Activated gamma-delta T cell (primary cell): ENCODE data around the gene TIMM17A.

Experiments used
- DNase-seq: peaks from one replicate; lab custom pipeline; 2025; lab: John Stamatoyannopoulos, UW
- total RNA-seq, 2 donors: gene quantifications; one replicate each; lab custom pipeline; 2026; lab: John Stamatoyannopoulos, UW

Gene TIMM17A
- 41.6 to 44.9 reads per million in 2 donors for total RNA-seq

DNA sequence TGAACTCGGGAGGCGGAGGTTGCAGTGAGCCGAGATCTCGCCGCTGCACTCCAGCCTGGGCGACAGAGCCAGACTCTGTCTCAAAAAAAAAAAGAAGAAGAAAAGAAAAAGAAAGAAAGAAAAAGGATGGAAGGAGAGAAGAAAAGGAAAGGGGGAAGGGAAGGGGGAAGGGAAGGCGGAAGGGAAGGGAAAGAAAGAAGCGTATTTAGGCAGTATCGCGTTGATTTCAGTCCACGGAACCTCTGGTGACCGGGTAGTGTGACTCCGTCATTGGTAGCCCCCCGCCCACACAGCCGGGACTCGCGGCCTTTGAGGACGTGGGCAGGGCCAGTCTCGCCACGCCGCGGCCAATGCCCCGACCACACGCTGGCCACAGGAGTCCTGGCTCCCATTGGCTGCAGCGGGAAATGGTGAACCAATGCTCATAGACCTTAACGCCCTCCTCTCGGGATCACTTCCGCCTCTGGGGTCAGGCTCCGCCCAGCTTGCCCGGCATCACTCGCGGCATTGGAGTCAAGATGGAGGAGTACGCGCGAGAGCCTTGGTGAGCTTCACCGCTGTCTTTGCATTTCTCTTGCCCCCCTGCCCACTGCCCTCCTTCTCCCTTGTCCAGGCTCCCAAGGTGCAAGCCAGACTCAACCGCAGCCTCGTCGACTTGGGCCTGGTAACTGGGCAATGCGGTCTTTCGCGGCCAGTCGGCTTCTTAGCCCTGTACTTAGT is at the start of gene TIMM17A:
Gene TIMM17A, plus strand, starts transcription at position 495 of the 720 bp plus-strand sequence. Its CDS starts 24 bp downstream, at position 519.
- DNase-seq, result peak; percentile 82

DNA sequence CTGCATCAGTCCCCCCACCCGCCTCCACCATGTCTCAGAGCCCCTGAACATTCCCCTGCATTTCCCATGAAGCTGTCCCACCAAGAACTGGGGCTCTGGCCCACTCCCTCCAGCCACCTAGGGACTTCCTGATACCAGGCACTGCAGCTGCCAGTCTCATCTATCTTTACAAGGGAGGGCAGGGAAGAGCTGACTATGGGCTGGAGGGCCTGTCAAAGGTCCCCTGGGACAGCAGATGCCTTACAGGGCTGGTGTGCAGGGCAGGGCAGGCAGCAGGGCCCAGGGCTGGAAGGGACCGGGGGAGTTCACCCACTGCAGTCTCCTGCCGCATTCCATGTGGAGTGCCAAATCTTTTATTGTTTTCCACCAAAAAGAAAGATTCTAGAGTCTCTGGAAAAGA is 49.0 kb upstream of the TIMM17A start:
- no peak for DNase-seq

DNA sequence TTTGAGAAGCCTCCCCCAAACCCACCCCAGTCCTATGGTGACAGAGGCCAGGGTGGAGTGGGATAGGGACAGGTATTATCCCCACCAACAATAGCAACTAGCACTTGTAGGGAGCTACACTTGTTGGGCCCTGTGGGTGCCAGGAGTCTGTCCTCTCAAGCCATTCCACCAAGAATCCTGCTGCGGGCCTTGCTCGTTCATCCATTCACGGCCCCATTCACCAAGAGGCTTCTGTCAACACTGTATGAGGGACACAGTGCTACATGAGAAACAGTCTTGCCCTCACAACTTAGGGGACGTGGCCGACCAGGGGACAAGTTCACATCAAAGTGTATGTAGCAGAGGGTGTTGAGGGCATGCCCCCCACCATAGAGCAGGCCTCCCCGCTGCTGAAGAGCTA is 47.7 kb upstream of the TIMM17A start:
- DNase-seq, result no peak

DNA sequence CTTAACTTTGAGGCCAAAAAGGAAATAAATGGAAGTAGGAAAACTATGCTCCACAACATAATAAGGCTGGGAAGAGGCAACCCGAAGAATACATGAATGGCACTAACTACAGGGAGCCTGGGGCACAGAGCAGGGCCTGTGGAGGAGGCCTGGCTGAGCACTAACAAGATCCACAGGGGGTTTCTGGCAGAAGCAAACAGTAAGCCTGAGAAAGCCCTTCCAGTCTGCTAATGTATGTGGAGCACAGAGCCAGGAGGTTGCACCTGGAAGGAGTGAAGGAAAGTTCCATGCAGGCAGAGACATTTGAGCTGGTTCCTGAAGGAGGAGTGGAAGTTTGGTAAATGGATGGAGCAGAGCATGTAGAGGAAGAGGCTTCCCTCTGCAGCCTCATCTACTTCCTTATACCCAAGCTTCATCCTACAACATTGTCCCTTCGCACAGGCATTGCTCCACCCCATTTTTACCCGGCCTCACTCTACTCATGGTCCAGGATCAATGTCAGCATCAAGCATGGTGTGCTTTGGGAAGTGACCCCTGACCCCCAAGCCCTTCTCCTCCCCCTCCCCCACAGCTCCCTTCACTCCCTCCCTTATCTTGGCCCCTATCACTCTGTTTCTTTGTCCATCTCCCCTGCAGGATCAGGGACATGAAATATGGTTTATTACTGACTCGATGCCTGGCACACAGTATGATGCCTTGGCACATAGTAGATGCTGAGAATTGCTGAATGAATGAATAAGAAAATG is 43.3 kb upstream of the TIMM17A start:
- DNase-seq, result no peak

DNA sequence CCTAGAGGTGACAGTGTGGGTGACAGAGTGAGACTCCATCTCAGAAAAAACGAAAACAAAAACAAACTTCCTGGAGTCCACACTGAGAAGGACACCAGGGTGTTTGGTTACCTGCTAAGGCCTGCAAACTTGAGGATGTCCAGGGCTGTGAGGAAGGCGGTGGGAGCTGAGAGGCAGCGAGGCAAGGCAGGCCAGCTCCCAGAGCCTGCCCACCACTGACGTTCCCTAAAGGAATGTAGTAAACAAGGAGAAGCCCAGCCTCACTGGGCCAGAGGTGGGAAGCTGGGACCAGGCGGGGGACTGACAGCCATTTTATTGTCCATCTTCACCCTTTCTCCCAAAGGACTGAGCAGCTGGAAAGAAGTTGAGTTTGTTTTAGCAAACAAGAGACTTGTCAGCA is 42.5 kb upstream of the TIMM17A start:
- DNase-seq, result no peak

DNA sequence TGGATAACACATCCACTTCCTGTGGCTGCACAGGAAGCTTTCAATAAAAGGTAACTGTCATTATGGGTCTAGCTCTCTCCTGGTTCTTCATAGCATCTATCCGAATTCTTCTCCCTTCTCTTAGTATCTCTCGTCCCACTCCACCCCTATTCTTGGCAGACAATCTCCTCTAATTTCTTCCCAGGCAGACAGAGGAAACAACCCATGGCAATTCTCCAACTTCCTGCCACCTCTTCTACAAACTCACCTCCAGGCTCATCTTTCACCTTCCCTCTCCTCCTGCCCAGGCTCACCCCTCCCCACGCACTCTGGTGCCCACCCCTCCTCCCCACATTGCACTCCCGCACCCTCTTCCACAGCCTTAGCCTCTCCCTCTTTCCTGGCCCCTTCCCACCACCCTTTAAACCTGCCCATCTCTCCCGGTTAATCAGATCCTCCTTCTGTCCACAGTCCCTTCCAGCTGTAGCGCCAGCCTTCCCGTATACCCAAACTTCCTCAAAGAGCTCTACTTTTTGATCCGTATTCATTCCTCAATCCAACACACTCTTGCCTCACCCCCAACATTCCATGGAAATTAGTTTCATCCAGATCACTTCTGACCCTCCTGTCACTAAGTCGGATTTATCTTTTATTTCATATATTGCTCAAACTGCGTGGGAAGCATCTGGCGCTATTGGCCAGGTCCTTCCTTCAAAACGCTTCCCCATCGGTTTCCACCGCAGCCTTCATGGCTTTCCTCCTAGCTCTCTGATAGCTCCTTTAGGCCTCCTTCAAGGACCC is 40.7 kb upstream of the TIMM17A start:
- DNase-seq, result no peak

DNA sequence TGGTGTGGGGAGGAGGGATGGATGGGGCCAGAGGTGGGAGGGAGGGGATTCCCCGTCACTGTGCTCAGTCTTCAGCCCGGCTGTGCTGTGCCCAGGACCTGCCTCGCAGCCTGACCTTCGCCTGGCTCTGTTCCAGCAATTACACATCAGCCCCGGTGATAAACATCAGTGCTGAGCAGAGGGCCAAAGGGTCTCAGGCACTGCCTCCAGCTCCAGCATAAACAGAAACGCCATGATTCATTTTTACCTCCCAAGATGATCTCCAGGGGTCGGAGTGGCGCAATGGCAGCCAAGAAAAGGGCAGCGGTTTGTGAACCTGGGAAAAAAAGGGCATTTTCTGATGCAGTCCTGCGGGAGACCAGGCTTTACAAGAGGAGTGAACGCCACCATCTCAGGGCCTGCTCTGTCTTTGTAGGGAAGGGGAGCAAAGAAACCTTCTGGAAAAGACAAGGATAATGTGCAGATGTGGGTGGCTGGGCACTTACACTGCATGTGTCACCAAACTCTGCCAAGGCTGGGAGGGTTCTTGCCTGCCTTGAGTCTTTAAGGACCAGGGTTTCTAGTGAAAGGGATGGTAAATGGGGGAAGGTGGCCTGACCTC is 38.6 kb upstream of the TIMM17A start:
- DNase-seq, result no peak

DNA sequence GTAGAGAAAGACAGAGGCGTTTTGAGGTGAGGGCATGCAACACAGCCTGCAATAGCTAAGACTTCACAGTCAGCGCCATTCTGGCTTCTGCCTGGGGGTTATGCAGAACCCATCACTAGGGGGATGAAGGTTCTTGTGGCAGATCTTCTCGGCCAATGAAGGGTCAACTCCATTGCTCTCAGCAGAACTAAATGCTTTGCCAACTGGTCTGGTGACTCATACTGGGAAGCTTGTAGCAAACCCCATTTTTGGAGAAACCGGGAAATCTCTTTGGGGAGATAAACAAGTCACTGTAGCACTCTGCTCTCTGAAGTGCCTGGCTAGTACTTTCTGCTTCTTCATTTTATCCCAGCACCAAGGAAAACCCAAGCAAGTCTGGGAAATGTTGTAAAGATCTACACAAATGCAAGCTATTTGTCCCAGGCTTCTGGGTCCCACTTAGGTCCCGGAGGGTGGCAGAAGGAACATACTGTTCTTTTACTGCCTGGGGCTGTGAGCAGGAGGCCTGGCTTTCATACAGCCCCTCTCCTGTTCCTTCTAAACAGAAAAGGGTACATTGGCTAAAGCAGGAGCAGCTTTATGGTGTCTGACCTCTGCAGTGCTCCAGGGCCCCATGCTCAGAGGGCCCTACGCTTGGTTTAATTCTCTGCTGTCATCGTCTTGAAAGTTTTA is 37.8 kb upstream of the TIMM17A start:
- DNase-seq, result no peak

DNA sequence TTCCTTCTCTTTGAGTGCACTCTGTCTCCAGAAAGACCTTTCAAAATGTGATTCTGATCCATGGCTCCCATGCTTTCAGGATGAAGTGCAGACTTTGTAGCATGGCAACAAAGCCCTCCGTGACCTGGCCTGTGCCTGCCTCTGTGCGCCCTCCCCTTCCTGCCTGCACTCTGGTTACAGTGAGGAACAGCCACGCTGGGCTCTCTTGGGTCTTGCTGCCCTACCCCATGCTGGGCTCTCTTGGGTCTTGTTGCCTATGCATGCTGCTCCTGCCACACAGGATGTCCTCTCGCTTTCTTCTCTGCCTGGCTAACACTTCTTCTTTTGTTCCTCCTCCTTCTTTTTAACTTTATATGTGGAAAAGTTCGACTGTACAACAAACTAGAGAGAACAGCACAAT is 37.0 kb upstream of the TIMM17A start:
- DNase-seq, result no peak

DNA sequence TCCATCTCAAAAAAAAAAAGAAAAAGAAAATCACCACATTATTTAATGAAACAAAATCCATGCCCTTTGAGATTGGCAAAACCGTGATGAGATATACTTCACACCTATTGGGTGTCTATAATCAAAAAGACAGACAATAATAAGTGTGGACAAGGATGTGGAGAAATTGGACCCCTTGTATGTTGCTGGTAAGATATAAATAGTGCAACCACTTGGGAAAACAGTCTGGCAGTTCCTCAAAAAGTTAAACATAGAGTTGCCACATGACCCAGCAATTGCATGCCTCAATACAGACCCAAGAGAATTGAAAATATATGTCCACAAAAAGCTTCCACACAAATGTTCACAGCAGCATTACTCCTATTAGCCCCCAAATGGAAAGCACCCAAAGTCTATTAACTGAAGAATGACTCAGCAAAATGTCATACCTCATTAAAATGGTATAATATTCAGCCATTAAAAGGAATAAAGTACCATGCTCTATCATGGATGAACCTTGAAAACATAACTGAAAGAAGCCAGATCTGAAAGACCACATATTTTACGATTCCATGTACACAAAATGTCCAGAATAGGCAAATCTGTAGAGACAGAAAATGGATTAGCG is 33.2 kb upstream of the TIMM17A start:
- no peak for DNase-seq

DNA sequence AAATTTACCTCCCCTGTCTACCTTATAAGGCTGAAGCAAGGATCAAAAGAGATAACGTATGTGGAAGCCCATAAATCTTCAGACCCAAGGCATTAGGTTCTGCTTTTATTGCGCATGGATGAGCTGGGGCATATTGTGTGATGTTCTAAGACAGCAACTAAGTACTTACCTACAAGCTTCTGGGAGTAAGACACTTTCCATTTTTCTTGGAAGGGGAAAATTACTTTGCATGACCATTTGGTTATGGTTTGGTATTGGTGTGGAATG is 30.1 kb upstream of the TIMM17A start:
- no peak for DNase-seq

DNA sequence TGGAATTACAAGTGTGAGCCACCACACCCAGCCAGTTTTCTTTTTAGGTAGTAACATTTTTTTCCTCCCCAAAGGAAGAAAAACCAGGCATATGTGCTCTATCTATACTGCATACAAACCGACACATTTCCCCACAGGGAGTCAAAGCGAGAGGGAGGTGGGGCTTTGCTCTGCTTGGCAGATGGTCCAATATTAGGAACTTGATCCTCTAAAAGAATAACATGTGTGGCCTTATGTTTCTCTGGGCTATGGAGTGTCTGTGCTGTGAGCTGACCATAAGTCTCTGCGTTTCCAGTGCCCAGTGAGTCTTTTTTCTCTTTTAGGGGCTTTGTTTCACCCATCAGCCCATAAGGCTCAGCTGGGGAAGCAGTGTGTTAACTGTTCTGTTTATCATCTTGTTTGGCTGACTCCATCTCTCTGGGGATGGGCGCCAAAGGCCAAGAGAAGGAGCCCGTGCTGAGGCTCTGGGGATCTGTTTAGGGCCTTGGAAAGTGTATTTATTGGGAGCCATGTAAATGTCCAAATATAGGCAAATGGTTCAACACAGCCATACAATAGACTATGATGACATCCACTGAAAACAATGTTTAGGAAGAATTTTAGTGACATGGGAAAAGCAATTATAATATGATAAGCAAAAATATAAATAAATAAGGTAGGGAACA is 29.2 kb upstream of the TIMM17A start:
- no peak for DNase-seq

DNA sequence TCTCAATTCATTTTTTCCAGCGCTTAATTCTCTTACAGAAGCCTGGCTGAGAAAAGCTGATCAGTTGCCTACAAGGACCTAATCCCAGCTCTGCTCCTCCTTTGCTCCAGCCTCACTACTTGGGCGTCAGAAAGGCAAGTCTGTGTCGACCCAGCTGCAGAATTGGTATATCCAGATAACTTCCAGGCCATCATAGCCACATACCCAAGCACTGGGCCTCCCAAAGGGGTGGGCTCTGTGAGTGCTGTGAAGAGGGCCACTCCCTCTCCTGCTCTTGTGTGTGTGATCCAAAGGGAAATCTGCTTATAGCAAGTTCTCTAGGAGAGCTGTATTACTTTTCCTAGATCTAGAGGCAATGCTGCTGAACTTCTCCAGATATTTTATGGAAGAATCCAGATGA is 27.0 kb upstream of the TIMM17A start:
- DNase-seq, result no peak

DNA sequence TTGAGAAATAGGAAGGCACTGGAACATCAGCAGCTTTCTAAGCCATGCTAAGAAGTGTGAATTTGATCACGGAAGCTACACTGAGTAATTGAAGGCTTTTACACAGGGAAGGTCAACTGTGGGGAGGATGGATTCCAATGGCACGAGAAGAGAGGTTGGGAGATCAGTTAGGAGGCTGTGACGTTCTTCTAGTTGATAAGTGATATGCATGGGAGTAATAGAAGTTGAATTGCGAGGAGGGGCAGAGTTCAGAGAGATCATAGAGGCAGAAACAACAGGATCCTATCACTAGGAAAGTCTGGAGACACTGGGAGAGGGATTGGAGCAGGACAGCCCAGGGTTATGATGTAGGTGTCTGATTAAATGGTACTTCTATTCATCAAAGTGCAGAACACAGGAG is 25.2 kb upstream of the TIMM17A start:
- DNase-seq, result no peak

DNA sequence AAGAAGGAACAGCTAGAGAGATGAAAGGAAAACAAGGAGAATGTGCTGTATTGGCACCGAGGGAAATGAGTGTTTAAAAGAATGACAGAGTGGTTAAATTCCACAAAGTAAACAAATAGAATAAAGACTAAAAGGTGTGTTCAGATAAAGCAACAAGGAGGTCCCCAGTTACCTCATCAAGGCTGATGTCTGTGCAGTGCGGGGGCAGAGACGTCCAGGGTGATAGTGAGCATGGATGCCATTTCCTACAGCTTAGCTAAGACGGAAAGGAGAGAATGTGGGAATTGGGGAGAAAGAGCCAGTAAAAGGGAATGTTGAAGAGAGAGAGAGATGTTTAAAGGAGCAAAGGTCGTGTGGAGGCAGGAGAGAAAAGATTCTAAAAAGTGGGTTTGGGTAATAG is 24.5 kb upstream of the TIMM17A start:
- no peak for DNase-seq

DNA sequence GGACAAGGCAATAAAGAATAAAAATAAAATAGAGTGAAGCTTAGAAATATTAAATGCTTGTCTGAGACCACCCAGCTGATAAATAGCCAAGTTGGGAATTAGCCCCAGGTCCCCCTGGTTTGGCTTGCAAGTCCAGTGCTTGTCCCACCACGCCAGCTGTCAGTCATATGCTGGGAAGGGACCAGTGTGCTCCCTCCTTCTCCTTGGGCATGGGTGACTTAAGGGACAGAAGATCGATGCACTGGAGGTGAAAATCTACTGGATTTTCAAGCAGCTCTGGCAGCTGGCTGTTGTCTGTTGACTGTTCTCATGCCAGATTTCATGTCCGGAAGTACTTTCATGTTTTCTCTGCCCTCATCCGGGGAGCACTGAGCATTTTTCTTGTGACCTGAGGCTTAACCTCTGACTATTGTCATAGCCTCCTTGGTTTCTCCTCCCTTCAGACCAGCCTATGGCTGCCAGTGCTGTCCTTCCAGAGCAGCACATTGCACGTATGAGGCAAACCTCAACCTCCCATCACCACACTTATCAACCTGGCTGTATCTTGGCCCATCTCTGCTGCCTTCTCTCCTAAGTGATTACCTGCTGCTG is 21.4 kb upstream of the TIMM17A start:
- DNase-seq, result no peak

DNA sequence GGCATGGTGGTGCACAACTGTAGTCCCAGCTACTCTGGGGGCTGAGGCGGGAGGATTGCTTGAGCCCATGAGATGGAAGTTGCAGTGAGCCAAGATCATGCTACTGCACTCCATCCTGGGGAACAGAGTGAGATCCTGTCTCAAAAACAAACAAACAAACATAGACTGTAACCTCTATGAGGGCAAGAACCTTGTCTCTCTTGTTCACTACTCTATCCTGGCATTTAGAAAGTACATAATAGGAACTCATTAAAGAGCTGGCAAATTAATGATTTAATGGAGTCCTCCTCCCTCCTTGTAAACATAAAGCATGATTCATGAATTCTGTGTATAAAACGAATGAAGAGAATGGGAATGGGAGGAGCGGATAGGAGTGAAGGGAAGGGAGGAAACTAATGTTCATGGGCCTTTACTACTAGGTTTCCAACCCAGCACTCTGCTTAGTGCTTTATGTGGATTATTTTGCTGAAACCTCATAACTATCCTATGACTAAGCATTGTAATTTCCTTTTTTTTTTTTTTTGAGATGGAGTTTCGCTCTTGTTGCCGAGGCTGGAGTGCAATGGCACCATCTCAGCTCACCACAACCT is 17.6 kb upstream of the TIMM17A start:
- no peak for DNase-seq

DNA sequence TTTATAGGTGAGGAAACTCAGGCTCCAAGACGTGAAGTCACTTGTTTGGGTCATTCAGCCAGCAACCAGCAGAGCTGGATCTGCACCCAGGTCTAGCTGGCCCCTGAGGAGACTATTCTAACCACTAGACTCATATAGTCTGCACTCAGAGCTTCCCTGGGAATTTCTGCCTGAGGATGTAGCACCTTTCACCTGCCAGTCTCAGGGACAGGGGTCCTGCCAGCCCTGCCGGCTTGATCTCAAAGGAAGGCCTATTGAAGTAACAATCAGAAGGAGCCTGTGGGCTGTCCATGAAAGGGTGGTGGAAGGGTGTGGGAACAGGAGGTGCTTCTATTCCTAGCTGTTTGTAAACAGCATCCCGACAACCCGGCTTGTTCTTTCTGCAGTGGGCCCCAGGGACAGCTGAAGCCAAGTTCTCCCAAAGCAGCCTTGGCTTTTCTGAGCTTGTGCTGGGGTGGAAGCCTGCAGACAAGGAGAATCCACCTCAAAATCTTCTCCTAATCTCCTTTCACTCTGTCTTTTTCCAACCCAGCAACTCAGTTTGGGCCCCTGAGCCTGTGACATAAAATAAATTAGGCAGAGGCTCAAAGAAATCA is 16.8 kb upstream of the TIMM17A start:
- DNase-seq, result no peak

DNA sequence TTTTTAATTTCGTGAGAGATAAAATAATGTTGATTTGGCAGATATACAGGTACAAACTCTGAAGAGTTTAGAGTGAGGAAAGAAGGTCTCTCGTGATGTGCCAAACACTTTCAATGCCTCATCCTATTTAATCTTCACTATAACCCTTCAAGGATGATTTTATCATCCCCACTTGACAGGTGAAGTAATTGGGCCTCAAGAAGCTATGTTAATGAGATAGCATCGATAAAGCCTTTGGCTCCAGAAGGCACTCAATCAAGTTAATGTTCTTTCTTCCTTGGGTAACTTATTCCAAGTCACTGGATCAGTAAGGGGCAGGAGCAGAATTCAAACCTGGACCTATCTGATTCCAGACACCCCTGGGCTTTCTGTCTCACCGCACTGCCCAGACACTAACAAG is 16.2 kb upstream of the TIMM17A start:
- DNase-seq, result no peak

DNA sequence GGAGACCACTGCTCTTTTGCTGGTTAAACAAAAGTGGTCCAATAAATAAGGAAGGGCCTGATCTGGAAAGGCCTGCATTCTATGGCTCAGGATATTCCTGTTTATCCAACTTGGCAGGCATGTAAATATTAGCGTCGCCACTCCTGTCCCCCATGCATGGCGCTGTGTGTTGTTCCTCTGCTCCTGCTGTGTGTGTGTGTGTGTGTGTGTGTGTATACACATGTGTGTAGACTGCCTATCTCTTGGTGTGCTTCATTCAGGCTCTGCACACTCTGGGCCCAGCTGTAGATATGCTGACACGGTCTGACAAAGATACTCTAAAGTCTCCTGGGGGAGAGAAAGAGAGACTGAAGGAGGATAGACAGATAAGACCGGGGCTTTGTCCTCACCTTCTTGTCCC is 15.7 kb upstream of the TIMM17A start:
- no peak for DNase-seq
